WTC11 (cell line): ENCODE data around the gene GAD2. TPM values are rescaled to one million over a fixed set of nuclear protein-coding genes. Genes with fewer than 3 reads are reported as not detected.

Experiments
- CBFB ChIP-seq: sonication (generic); formaldehyde crosslinking; IDR thresholded peaks from 2 replicates; pipeline ENCODE4 v1.8.1; 2022; ENCODE audit warnings: mild to moderate bottlenecking, low read depth, missing genetic modification reagents
- CREB1 ChIP-seq: sonication (generic); formaldehyde crosslinking; IDR thresholded peaks from 2 replicates; pipeline ENCODE4 v1.8.0; 2023; ENCODE audit warnings: mild to moderate bottlenecking, missing genetic modification reagents
- FOXP1 ChIP-seq: sonication (generic); formaldehyde crosslinking; IDR thresholded peaks from 2 replicates; pipeline ENCODE4 v1.8.0; 2022; ENCODE audit warnings: missing genetic modification reagents, mild to moderate bottlenecking, moderate library complexity, borderline replicate concordance
- GRHL2 ChIP-seq: fragments of 250-450 bp; sonication (Bioruptor Pico); IDR thresholded peaks from 2 replicates; pipeline ENCODE4 v1.8.0; 2022; ENCODE audit warnings: mild to moderate bottlenecking, moderate library complexity; ENCODE audit not compliant: insufficient replicate concordance, severe bottlenecking
- MLX ChIP-seq: sonication (generic); formaldehyde crosslinking; IDR thresholded peaks from 2 replicates; pipeline ENCODE4 v1.8.1; 2023; ENCODE audit warnings: mild to moderate bottlenecking, missing genetic modification reagents, moderate library complexity
- MXD4 ChIP-seq: fragments of 250-450 bp; sonication (Bioruptor Pico); IDR thresholded peaks from 2 replicates; pipeline ENCODE4 v1.8.0; 2021; ENCODE audit warnings: mild to moderate bottlenecking, moderate library complexity, borderline replicate concordance
- SOX15 ChIP-seq: fragments of 250-450 bp; sonication (Bioruptor Pico); IDR thresholded peaks from 2 replicates; pipeline ENCODE4 v1.9.0; 2021; ENCODE audit warnings: mild to moderate bottlenecking
- TCF7 ChIP-seq: sonication (generic); formaldehyde crosslinking; IDR thresholded peaks from 2 replicates; pipeline ENCODE4 v1.8.0; 2022; ENCODE audit warnings: mild to moderate bottlenecking, low read depth, missing genetic modification reagents, moderate library complexity
- TEAD4 ChIP-seq: sonication (generic); formaldehyde crosslinking; IDR thresholded peaks from 2 replicates; pipeline ENCODE4 v1.8.0; 2022; ENCODE audit warnings: mild to moderate bottlenecking, missing genetic modification reagents
- ZBTB43 ChIP-seq: sonication (generic); formaldehyde crosslinking; IDR thresholded peaks from 2 replicates; pipeline ENCODE4 v1.8.1; 2023; ENCODE audit warnings: mild to moderate bottlenecking, missing genetic modification reagents
- ZNF416 ChIP-seq: fragments of 250-450 bp; sonication (Bioruptor Pico); IDR thresholded peaks from 2 replicates; pipeline ENCODE4 v1.9.0; 2021; ENCODE audit warnings: mild to moderate bottlenecking, inconsistent platforms
- ZNF512 ChIP-seq: sonication (generic); formaldehyde crosslinking; IDR thresholded peaks from 2 replicates; pipeline ENCODE4 v1.8.1; 2022; ENCODE audit warnings: missing genetic modification reagents, borderline replicate concordance
- total RNA-seq: library from RNA; stranded (reverse); gene quantifications from 3 replicates; pipeline ENCODE4 v1.2.3, GENCODE V29; 2021
- TF ChIP-seq, protein P1 (sequence below): sonication (generic); formaldehyde crosslinking; IDR thresholded peaks from 2 replicates; pipeline ENCODE4 v1.8.1; 2023; ENCODE audit warnings: mild to moderate bottlenecking, moderate library complexity, missing genetic modification reagents
- TF ChIP-seq, protein P2 (sequence below): sonication (generic); formaldehyde crosslinking; IDR thresholded peaks from 2 replicates; pipeline ENCODE4 v1.8.1; 2022; ENCODE audit warnings: mild to moderate bottlenecking, moderate library complexity, missing genetic modification reagents
- TF ChIP-seq, protein P3 (sequence below): fragments of 250-450 bp; sonication (Bioruptor Pico); IDR thresholded peaks from 2 replicates; pipeline ENCODE4 v1.9.0; 2021; ENCODE audit warnings: mild to moderate bottlenecking
- TF ChIP-seq, protein P4 (sequence below): sonication (generic); formaldehyde crosslinking; IDR thresholded peaks from 2 replicates; pipeline ENCODE4 v1.8.0; 2023; ENCODE audit warnings: missing genetic modification reagents, mild to moderate bottlenecking, borderline replicate concordance
- TF ChIP-seq, protein P5 (sequence below): fragments of 250-450 bp; sonication (Bioruptor Pico); conservative IDR thresholded peaks from 2 replicates; pipeline ENCODE4 v1.9.0; 2021; ENCODE audit warnings: mild to moderate bottlenecking
- TF ChIP-seq, protein P6 (sequence below): fragments of 250-450 bp; sonication (Bioruptor Pico); IDR thresholded peaks from 2 replicates; pipeline ENCODE4 v1.9.0; 2021; ENCODE audit warnings: moderate library complexity, mild to moderate bottlenecking, inconsistent platforms, borderline replicate concordance

GAD2 gene
- total RNA-seq, 1 experiment from 2014 or later, result 1.7 TPM

DNA sequence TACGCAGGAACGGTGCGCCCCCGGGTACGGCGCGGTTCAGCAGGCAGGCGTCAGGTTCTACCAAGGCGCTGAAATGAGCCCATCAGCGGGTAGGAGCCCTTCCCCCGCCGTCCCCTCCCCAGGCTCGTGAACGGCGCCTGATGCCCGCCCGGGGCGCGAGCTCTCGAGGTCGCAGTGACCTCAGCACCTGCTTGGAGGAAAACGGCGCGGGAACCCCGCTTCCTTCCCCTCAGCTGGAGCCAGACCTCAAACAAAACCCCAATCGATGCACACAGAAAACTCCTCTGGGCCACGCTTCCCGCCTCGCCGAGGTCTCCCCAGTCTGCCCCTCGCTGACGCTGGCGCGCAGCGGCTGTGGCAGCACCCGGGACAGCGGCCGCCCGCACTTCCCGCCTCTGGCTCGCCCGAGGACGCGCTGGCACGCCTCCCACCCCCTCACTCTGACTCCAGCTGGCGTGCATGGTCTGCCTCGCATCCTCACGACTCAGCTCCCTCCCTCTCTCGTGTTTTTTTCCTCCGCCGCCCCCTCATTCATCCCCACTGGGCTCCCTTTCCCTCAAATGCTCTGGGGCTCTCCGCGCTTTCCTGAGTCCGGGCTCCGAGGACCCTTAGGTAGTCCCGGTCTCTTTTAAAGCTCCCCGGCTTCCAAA is 514 bp upstream of the GAD2 start (continued):
- TF ChIP-seq, protein P1, sequence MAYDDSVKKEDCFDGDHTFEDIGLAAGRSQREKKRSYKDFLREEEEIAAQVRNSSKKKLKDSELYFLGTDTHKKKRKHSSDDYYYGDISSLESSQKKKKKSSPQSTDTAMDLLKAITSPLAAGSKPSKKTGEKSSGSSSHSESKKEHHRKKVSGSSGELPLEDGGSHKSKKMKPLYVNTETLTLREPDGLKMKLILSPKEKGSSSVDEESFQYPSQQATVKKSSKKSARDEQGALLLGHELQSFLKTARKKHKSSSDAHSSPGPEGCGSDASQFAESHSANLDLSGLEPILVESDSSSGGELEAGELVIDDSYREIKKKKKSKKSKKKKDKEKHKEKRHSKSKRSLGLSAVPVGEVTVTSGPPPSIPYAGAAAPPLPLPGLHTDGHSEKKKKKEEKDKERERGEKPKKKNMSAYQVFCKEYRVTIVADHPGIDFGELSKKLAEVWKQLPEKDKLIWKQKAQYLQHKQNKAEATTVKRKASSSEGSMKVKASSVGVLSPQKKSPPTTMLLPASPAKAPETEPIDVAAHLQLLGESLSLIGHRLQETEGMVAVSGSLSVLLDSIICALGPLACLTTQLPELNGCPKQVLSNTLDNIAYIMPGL (CRISPR knock-in tag), result no peak
- TF ChIP-seq, protein P2, sequence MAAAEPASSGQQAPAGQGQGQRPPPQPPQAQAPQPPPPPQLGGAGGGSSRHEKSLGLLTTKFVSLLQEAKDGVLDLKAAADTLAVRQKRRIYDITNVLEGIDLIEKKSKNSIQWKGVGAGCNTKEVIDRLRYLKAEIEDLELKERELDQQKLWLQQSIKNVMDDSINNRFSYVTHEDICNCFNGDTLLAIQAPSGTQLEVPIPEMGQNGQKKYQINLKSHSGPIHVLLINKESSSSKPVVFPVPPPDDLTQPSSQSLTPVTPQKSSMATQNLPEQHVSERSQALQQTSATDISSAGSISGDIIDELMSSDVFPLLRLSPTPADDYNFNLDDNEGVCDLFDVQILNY (CRISPR knock-in tag), result peak; percentile 91
- peak; percentile 64; the same call in 1 of the 2 replicates for TF ChIP-seq TEAD4 (CRISPR knock-in tag)
- TF ChIP-seq FOXP1, result peak; percentile 88
- TF ChIP-seq TCF7 (CRISPR knock-in tag), result no peak
- no peak for TF ChIP-seq MXD4 (CRISPR knock-in tag)
- no peak for TF ChIP-seq GRHL2 (CRISPR knock-in tag)
- no peak for TF ChIP-seq ZNF416
- no peak for TF ChIP-seq SOX15
- 0 out of 2 replicates have a peak, but pooled peaks have one; percentile 34 for TF ChIP-seq CBFB (CRISPR knock-in tag)
- no peak for TF ChIP-seq ZNF512 (CRISPR knock-in tag)
- no peak for TF ChIP-seq MLX (CRISPR knock-in tag)
- TF ChIP-seq CREB1 (CRISPR knock-in tag), result peak; percentile 81; the same call in 1 of the 2 replicates
- TF ChIP-seq, protein P3, sequence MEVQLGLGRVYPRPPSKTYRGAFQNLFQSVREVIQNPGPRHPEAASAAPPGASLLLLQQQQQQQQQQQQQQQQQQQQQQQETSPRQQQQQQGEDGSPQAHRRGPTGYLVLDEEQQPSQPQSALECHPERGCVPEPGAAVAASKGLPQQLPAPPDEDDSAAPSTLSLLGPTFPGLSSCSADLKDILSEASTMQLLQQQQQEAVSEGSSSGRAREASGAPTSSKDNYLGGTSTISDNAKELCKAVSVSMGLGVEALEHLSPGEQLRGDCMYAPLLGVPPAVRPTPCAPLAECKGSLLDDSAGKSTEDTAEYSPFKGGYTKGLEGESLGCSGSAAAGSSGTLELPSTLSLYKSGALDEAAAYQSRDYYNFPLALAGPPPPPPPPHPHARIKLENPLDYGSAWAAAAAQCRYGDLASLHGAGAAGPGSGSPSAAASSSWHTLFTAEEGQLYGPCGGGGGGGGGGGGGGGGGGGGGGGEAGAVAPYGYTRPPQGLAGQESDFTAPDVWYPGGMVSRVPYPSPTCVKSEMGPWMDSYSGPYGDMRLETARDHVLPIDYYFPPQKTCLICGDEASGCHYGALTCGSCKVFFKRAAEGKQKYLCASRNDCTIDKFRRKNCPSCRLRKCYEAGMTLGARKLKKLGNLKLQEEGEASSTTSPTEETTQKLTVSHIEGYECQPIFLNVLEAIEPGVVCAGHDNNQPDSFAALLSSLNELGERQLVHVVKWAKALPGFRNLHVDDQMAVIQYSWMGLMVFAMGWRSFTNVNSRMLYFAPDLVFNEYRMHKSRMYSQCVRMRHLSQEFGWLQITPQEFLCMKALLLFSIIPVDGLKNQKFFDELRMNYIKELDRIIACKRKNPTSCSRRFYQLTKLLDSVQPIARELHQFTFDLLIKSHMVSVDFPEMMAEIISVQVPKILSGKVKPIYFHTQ (CRISPR knock-in tag), result no peak
- TF ChIP-seq, protein P4, sequence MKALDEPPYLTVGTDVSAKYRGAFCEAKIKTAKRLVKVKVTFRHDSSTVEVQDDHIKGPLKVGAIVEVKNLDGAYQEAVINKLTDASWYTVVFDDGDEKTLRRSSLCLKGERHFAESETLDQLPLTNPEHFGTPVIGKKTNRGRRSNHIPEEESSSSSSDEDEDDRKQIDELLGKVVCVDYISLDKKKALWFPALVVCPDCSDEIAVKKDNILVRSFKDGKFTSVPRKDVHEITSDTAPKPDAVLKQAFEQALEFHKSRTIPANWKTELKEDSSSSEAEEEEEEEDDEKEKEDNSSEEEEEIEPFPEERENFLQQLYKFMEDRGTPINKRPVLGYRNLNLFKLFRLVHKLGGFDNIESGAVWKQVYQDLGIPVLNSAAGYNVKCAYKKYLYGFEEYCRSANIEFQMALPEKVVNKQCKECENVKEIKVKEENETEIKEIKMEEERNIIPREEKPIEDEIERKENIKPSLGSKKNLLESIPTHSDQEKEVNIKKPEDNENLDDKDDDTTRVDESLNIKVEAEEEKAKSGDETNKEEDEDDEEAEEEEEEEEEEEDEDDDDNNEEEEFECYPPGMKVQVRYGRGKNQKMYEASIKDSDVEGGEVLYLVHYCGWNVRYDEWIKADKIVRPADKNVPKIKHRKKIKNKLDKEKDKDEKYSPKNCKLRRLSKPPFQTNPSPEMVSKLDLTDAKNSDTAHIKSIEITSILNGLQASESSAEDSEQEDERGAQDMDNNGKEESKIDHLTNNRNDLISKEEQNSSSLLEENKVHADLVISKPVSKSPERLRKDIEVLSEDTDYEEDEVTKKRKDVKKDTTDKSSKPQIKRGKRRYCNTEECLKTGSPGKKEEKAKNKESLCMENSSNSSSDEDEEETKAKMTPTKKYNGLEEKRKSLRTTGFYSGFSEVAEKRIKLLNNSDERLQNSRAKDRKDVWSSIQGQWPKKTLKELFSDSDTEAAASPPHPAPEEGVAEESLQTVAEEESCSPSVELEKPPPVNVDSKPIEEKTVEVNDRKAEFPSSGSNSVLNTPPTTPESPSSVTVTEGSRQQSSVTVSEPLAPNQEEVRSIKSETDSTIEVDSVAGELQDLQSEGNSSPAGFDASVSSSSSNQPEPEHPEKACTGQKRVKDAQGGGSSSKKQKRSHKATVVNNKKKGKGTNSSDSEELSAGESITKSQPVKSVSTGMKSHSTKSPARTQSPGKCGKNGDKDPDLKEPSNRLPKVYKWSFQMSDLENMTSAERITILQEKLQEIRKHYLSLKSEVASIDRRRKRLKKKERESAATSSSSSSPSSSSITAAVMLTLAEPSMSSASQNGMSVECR (CRISPR knock-in tag), result peak; percentile 95
- TF ChIP-seq, protein P5, sequence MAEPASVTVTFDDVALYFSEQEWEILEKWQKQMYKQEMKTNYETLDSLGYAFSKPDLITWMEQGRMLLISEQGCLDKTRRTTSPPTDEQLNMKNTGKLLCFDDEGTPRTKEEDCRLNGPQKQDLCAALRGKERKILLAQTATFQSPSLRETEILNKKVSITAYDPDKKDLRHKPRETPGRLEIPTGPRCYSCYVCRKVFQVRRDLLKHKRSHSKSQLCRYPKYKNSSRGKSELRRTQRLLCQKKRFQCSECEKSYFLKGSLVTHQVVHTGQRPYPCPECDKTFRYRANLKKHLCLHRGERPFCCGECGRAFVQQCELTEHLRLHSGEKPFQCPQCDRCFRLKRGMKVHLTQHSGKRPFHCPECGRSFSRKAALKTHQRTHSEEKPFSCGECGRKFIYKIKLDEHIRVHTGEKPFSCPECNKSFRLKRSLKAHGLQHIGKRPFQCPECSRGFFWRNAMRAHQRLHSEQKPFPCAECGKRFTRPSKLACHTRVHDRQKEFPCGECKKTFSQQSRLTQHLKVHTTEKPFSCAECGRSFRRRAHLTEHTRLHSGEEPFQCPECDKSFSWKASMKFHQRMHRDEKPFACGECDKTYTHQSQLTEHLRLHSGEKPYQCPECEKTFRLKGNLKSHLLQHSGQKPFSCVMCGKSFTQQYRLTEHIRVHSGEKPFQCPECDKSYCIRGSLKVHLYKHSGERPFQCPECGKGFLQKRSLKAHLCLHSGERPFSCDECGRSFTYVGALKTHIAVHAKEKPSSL (CRISPR knock-in tag), result no peak
- TF ChIP-seq ZBTB43, result peak; percentile 88
- TF ChIP-seq, protein P6, sequence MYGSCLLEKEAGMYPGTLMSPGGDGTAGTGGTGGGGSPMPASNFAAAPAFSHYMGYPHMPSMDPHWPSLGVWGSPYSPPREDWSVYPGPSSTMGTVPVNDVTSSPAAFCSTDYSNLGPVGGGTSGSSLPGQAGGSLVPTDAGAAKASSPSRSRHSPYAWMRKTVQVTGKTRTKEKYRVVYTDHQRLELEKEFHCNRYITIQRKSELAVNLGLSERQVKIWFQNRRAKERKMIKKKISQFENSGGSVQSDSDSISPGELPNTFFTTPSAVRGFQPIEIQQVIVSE (CRISPR knock-in tag), result no peak
